Measurements from ENCODE around the gene IGFBP4.

The IGFBP4 gene

DNA sequence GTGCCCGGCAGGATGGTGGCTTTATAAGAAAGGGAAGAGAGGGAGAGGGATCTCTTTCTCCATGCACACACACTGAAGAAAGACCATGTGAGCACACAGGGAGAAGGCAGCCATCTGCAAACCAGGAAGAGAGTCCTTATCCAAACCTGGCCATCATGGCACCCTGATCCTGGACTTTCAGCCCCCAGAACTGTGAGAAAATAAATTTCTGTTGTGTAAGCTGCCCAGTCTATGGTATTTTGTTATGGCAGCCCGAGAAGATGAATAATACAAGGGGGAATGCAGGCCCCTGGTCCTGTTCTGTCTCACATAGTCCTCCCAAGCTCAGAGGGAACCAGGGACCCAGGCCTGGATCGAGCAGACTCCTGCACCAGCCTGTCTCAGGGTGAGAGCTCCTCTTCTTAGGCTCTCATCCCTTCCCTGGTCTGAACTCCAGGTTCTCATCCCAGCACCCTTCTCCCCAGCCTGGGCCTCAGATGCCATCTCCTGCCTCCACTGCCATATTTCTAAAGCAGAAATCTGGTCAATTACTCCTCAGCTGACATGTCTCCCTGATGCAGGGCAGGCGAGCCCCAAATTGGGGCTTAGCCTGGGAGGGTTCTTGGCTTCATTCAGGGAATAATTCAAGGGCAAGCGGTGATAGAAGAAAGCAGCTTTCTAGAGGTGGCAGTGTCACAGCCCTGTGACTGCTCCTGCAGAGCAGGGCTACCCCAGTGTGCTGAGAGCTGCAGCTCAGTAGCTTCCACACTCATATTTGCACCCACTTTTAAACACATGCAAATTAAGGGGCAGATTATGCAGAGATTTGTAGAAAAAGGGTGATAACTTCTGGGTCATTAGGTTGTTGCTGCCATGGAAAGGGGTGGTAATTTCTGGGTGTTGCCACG, 28.8 kb downstream of the IGFBP4 start:
- DNase-seq (ENCODE audit: low read depth) = peak; percentile 87

DNA sequence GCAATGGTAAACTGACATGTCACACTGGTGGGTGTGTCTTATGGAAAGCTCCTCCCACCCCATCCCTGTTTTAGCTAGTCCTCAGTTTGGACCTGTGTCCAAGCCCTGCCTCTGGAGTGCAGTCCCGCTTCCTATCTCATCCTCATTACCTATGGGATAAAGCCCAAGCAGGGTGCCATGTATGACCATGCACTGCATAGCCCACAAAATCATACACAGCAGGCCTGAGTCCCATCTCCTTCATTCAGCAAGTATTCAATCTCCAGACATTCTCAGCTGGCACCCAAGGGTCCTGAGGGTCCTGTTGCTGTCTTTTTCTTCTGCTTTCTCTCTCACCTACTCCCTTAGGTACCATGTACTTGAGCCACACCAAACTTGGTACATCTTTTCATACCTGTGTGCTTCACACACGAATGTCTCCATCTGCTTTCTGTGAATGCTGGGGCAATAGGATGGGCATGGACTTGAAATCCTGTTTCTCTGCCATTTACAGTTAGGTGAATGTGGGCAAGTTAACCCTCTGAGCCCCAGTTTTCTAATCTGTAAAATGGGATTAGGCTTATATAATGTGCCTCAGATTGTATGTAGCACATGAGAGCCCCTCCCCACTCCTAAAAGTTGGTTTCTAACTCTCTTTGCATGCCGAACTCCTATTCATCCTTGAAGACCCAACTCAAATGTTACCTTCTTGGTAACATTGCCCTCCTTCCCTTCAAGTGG, 29.6 kb downstream of the IGFBP4 start:
- DNase-seq (ENCODE audit: low read depth) = peak; percentile 69

DNA sequence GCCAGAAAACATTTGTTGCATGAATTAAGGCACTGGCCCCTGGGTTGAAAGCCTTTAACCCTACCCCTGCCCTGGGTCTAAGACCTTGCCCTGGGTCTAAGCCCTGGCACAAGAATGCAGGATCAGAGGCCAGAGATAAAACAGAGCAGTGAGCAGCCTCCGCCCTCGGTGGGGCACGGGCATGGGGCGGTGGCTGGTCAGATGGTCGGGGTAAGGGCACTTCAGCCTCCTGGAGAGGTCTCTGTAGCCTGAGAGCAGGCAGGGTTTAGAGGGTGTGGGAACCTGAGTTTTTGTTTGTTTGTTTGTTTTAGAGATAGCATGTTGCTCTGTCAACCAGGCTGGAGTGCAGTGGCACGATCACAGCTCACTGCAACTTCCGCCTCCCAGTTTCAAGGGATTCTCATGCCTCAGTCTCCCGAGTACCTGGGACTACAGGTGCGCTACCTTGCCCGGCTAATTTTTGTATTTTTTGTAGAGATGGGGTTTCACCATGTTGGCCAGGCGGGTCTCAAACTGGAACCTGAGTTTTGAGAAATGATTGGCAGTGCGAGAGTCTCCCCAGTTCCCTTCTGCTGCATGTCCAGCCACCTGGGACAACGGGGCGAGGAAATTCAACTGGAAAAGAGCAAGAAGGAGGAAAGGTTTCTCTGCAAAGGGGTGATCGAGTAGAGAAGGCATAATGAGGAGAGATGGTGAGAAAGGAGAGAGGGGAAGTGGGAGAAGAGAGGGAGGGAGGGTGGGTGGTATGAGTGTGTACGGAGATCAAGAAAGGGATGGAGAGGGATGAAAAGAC, 30.5 kb downstream of the IGFBP4 start:
- no peak for DNase-seq (ENCODE audit: low read depth)

DNA sequence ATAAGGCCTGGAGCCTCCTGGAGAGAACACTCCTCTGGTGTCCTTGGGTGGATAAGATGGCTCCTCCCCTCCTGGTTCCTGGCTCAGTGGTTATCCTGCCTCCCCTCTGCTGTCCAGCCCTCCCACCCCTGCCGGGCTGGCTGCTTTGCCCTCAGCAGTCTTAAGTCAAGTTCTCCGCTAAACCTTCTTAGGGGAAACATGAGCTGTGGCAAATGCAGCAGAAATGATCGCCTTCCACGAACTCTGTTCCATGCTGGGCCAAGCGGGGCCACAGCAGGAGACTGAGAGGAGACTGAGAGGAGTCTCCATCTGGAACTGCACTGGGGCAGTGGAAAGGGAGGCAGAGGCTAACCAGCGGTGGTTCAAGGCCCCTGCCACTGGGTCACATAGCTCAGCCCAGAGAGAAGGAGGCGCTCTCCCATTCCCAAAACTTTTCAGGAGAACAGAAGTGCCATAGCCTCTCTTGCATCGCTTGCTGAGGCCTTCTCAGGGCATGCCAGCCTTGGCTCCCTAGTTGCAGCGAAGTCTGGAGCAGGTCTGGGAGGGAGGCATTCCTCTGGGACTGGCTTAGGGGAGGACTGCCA, 31.3 kb downstream of the IGFBP4 start:
- peak; percentile 92 for DNase-seq (ENCODE audit: low read depth)

DNA sequence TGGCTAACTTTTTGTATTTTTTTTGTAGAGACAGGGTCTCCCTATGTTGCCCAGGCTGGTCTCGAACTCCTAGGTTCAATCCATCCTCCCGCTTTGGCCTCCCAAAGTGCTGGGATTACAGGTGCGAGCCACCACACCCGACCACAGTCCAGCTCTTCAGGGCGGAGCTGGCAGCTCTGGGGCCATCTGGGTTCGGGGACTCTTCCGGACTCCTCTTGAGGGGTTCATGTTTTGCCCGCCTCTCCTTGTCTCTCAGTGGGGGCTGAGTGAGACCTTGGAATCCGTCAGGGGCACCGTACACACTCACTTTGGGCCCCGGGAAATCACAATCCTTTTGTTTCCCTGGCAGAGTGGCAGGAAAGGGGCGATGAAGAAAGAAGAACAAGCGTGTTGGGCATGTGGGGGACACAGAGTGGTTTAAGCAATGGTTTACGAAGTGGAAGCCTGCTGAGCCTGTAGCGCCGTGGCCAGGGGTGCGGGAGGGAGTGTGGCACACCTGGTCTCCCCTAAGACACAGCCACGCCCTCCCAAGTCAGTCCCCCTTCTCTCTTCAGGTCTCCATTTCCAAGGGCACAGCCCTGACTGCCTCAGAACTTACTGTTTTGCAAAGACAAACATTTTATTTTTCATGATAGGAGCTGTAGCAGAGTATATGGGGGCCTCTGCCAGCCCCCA, 32.1 kb downstream of the IGFBP4 start:
- no peak for DNase-seq (ENCODE audit: low read depth)

DNA sequence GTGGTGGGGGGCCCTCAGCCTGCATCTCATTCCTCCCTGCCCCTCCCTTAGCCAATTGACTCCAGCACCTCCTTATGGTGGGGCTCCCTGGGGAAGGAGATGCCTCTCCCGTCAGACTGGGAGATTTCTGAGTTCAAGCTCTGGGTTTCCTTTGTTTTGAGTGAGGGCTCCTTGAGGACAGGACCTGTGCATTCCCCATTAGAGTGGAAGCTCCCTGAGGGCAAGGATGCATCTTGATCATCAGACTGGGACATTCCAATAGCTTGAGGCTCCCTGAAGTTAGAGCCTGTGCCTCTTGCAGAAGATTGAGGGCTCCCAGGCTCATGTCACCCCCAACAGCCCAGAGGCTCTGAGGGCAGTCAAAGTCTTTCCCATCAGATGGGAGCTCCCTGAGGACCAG, 34.5 kb downstream of the IGFBP4 start:
- no peak for DNase-seq (ENCODE audit: low read depth)

DNA sequence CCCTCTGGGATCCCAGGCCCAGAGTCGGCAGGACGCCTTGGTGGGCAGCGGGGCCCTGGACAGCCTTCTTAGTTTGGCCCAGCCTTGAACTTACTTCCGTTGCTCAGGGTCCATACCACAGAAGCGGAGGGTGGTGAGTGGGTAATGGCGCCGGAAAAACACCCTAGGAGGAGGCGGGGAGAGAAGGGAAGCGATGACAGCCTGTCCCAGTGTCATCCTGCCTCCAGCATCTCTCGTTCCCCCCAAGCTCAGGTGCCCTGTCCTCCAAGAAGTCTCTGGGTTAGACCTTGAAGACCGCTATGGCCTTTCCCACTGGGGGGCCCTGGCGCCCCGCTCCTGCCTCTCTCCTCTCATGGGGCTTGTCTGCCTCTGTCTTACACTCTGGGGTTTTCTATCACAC, 35.2 kb downstream of the IGFBP4 start:
- no peak for DNase-seq (ENCODE audit: low read depth)

DNA sequence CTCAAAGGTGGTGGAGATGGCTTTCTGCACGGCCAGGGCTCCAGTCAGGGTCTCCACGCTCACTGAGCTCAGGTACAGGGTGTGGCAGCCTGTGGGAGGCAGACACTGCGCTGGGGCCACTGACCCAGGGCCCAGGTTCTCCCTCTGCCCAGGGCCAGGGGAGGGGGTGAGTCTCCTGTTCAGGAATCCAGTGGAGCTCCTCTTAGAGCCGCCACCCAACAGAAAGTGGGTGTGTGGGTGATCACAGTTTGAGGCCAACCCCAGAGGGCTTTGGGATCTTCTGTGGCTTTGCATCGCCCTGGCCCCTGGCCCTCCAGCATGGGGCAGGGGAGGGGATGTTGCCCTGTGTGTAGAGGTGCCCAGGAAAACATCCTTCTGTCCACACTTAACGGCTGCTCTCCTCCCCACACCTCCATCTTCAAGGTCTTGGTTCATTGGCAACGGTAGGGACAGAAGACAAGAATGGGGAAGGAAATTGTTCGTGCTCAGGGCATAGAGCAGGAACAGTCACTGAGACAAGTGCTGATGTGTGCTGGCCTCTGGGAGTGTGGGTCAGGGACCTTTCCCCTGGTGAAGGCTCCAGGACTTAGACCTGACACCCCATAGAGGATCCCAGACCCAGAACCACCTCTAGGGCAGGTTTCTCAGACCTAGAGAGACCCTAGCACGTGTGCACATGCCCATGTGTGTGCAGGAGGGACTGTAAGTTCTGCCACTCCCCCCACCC, 36.7 kb downstream of the IGFBP4 start:
- DNase-seq (ENCODE audit: low read depth) = no peak

DNA sequence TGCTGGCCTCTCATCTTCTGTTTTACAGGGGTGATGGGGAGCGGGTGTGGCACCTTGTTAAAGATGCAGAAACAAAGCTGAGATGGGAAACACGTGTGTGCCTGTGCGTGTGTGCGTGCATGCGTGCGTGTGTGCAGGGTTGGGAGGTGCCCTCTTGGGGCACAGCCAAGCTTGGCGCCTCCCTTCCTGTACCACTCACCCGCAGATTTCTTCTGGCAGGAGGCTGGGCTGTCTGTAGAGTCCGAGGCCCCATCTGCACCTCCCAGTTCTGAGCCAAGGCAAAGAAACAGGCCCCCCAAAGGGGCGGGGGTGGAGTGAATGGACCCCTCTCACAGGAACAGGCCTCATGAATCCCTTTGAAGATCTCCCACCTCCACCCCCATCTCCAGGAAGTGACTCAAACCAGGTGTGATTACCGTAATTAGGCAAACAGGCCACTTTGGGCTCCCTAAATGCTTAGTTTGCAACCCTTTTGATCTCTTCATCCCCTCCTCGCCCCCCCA, 37.3 kb downstream of the IGFBP4 start:
- DNase-seq (ENCODE audit: low read depth) = no peak

DNA sequence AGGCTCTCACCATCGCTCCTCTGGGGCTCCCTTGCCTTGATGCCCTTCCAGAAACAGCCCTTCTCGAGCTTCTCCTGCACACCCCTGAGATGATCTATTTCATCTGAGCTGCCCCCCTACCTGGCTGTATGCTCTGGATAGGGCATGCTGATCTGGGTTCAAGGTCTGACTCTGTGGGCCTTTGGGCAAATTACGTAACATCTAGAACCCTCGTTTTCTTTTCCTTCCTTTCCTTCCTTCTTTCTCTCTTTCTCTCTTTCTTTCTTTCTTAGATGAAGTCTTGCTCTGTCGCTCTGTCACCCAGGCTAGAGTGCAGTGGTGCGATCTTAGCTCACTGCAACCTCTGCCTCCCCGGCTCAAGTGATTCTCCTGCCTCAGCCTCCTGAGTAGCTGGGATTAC, 37.9 kb downstream of the IGFBP4 start:
- DNase-seq (ENCODE audit: low read depth) = no peak

DNA sequence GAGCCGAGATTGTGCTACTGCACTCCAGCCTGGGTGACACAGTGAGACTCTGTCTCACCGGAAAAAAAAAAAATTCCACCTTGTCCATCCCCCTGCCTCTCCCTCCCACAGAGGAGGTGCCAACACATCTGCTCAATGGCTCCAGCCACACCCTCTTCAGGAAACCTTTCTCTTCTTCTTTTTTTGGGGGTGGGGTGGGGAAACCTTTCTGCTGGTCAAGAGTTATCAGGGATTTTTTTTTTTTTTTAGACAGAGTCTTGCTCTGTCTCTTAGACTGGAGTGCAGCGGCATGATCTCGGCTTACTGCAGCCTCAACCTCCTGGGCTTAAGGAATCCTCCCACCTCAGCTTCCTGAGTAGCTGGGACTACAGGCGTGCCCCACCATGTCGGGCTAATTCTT, 39.5 kb downstream of the IGFBP4 start:
- no peak for DNase-seq (ENCODE audit: low read depth)

DNA sequence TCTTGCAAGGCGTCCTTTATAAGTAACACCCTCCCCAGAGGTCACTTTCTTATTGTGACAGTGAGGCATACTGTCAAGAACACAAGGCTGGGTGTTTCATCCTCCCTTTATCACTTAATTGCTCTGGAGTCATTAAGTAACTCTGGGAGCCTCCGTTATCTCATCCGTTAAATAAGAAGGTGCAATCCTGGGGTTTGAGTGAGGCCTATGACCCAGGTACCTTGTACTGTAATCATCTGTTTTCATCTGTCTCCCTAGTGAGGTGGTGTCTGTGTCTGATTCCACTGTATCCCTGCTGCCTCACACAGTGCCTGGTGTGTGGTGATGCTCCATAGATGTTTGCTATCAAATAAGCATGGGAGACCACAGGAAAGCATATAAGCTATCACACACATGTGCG, 40.4 kb downstream of the IGFBP4 start:
- no peak for DNase-seq (ENCODE audit: low read depth)

DNA sequence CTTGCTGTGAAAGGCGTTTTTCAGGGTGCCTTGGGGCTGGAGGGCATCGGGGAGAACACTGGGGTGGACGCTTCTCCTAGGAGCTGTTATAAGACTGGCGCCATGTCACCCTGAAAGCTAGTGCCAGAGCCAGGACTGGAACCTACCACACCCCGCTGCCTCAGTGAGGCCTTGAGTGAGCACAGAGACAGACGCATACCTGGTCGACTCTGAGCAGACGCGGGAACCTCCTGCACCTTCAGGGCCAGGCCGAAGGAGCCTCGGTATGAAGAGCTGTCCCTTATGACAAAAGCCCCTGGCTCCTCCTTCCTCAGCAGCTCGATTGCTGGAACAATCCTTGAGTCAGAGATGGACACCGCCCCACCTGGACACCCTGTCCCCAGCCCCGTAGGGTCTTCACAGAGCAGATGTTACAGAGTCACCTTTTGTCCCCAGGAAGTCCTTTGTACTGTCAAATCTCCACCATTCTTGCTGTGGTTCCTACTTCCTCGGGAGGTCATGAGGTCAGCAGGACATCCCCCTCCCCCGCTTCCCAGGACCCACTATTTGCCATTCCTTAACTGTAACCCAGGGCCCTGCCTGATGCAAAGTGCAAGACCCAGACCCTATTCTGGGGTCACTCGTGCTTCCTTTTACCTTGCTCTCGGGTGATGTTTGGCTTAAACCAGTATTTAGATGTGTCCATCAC, 41.2 kb downstream of the IGFBP4 start:
- DNase-seq (ENCODE audit: low read depth) = no peak

DNA sequence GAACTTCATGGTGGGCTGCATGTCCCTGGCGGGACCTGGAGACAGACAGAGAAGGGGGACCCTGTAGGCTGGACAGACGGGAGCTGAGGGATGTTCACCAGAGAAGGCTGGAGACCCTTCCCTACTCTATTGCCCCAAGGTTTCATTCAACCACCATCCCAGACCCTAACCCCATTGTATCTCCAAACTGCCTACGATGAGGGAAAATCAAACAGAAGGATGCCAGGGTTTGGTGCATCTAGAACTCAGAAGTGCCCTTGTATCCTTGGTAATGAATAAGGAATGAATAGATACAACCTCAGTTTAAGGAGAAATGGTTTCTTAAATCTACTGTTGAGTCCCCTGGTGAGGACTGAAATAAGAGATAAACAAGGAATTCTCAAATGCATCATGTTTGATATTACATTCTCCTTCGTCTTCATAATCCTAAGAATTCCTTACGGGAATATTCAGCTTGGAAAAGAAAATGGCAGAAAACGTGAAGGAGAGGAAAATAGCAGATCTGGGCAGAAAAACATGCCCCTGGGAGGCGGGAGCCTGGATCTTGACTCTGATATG, 41.8 kb downstream of the IGFBP4 start:
- DNase-seq (ENCODE audit: low read depth) = no peak

DNA sequence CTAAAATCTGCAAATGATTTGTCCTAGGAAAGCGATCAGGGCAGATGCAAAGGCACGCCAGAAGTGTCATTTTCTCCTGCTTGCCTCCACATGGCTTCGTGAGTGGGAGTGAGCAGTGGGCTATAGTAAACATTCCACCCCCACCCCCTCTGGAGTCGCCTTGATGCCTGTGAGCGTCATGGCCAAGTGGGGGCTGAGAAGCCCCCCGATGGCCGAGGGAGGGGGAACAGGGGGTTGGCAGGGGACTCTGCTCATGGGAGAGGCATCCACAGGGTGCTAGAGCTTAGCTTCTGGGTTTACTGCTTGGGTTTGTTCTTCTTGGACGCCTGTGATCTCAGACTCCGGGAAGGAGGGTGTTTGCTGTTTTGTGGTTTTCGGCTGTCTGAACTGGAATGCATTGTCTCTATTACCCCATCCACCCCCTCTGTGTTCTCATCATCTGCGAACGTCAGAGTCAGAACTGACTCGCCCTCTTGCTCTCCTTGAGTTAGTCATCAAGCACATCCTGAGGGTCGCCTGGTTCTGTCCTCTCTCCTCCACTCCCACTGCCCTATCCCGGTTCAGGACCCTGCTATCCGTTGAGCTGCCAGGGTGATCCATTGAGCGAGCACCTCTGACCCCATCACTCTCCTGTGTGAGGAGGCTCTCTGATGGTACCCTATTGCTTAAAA, 42.7 kb downstream of the IGFBP4 start:
- DNase-seq (ENCODE audit: low read depth) = peak; percentile 100

DNA sequence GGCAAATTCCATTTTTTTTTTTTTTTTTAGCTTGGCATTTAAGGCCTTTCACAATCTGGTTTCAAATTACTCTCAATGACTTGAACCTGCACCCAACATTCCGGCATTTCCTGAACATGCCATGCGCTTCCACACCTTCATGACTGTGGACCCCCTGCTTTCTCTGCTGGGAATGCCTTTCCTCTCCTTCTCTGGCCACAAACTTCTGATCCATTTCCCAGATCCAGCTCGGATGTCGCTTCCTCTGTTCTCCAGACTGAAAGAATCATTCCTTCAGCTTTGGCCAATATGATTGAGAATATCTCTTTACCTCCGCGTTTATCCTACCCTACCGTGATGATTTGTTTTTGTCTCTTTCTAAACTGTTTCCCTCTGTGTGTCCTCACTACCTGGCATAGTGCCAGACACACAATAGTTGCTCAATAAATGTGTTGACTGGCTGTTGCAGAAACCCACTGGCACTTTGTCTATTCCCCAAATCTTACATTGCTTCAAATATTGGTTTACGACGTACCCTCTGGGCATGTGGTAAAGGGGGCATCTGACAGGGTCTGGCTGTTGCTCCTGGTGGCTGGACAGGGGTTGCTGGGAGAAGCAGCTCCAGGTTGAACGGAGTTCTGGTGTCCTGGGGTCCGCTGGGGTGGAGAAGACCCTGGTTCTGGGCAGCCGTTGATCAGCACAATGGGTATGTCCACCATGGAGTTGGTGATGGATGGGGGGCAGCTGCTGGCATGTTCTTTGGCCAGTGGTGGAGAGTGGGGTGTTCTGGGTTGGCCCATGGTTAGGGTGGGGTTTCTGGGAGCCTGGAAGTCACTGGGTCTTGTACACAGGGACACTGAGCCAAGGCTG, 43.5 kb downstream of the IGFBP4 start:
- DNase-seq (ENCODE audit: low read depth) = peak; percentile 88

DNA sequence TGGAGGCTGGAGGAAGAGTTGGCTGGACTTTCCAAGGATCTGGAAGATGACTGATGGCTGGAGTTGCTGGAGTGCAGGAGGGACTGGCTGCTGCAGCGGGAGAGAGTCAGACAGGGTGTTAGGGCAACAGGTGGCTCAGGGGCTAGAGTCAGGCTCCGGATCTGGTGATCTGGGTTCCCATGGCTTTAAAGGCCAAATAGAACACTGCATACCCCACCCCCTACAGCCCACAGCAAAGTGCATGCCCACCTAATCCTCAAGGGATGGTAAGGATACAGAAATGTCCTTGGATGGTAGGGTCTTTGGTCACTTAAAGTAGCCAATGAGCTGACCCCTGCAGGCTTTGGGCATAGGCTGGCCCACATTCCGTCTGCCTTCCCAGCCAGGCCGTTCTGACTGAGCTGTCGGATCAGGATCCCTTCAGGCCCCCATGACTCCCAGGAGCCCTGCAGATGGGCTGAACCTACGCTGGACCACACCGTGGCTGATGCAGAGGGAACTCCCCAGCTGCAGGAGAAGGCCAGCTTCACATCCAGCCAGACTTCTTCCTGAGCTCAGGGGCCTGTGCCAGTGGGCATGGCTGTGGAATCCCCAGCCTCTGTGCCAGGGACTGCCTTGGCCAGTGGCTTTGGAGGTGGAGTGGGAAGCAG, 44.2 kb downstream of the IGFBP4 start:
- DNase-seq (ENCODE audit: low read depth) = no peak
